NCI-H524 treated with DMSO at 0.1 percent for 48 hours (cell line): ENCODE data around the gene POU5F2.

Experiments used
- DNase-seq: peaks from one replicate; lab custom pipeline; 2025; lab: John Stamatoyannopoulos, UW

The POU5F2 gene

DNA sequence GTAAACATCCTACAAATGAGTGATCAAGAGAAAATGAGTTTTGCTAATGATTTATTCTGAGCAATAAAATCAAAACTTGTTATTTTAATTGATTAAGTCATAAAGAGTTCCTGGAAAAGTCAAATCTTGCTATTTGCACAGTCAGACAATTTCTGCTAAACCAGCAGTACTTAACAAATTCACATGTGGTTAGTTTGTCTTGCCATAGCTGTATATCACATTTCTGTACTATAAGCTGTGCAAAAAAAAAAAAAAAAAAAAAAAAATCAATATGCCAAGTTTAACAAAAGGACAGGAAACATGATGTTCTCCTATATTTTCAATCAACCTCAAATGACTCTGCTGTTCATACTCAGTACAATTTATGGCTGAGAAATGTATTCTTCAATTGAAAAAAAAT lies 24.9 kb downstream of the POU5F2 start:
- no peak for DNase-seq

DNA sequence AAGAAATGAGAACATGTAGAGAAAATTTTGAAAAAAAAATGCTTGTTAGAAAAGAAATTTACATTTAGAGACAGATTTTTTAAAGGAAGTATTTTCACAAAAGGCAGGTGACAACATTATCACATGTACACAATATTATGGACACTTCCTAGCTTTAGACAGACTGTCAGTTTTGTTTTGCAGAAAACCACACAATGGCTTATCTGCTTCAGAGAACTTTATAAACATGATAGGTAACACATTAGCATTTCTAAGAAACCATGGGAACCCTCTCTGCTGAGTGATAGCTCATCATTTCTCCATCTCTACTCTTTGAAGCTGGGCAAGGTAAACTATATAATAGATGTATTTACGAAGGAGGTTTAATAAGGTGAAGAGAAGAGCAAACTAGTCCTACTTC lies 25.6 kb downstream of the POU5F2 start:
- DNase-seq: no peak

DNA sequence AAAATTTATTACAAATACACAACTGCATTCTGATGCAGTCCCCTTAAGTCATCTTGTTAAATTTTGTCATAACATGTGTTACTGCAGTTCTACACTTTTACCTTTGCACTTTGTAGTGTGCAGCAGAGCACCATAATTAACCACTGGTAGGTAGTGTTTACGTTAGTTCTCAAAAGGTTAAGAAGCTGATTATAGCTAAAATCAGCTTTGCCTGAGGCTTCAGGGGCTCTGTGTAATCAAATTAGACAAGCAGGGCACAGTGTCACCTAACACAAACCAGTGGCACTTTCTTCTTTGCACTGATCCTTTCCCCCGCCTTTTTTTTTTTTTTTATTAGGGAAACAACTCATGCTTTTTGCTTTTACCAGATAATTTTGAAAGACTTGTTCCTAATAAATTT lies 26.1 kb downstream of the POU5F2 start:
- DNase-seq: no peak

DNA sequence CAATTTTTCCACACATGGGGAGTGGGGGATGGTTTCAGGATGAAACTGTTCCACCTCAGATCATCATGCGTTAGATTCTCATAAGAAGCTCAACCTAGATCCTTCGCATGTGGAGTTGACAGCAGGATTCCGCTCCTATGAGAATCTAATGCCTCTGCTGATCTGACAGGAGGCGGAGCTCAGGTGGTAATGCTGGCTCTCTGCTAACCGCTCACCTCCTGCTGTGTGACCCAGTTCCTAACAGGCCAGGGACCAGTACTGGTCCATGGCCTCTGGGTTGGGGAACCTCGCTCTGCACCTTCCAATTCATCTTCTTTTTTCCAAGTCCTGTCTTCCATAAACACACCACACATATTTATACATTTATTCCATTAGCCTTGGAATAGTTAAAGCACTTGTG lies 33.0 kb downstream of the POU5F2 start:
- DNase-seq: no peak

DNA sequence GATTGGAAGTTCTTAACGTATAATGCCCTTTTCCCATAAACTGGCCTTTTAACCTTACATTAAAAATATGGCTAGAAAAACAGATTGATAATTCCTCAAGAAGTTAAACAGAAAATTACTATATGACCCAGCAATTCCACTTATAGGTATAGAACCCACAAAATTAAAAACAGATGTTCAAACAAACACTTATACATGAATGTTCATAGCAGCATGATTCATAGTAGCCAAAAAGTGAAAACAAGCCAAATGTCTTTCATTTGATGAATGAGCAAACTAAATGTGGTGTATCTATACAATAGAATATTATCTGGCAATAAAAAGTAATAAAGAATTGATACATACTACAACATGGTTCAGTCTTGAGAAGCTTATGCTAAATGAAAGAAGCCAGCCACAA lies 35.5 kb downstream of the POU5F2 start:
- no peak for DNase-seq

DNA sequence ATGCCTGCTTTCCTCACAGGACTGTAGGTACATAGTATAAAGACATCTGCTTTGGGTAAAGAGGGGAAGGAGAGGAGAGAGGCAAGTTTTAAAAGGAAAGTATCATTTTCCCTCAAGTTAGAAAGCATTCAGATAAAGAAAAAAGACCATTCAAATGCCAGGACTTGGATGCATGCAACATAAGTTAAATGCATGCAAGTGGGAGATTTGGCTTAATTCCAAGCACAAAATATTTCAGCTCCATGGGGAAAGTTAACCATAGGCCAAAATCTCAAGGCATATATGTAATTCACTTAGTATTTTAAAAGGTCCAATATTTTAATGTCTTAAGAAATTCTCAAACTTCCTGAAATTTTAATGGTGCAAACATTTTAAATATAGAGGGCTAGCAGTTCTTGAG lies 36.4 kb downstream of the POU5F2 start:
- DNase-seq: no peak

DNA sequence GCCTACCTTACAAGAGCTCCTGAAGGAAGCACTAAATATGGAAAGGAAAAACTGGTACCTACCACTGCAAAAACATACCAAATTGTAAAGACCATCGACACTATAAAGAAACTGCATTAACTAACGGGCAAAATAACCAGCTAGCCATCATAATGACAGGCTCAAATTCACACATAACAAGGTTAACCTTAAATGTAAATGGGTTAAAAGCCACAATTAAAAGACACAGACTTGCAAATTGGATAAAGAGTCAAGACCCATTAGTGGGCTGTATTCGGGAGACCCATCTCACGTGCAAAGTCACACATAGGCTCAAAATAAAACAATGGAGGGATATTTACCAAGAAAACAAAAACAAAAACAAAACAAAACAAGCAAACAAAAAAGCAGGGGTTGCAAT lies 49.4 kb downstream of the POU5F2 start:
- no peak for DNase-seq
